Esophagus muscularis mucosa (tissue), 4 donors: ENCODE data around the gene EML3.

ENCODE experiments used
- EP300 ChIP-seq: sonication (generic); formaldehyde crosslinking; IDR thresholded peaks from one replicate; pipeline ENCODE4 v1.6.1; 2017; ENCODE audit warnings: antibody characterized with exemption
- POLR2A ChIP-seq: fragments of 450-650 bp; IDR thresholded peaks from one replicate; pipeline ENCODE4 v1.6.1; 2017; ENCODE audit warnings: antibody characterized with exemption, moderate library complexity, mild to moderate bottlenecking, low read depth
- POLR2AphosphoS5 ChIP-seq, 2 donors: sonication (generic); formaldehyde crosslinking; IDR thresholded peaks; one replicate each; pipeline ENCODE4 v1.6.1; 2017; ENCODE audit warnings: antibody characterized with exemption in 2 of 2
- TF ChIP-seq, protein P1 (sequence below), 3 experiments: fragments of 200-600 bp in 2 of 3; fragments of 450-650 bp in 1 of 3; sonication (generic) in 2 of 3; IDR thresholded peaks; one replicate each; pipeline ENCODE4 v1.5.1; 2017 to 2019; ENCODE audit warnings: antibody characterized with exemption in 3 of 3, mild to moderate bottlenecking in 2 of 3, moderate library complexity in 1 of 3

DNA sequence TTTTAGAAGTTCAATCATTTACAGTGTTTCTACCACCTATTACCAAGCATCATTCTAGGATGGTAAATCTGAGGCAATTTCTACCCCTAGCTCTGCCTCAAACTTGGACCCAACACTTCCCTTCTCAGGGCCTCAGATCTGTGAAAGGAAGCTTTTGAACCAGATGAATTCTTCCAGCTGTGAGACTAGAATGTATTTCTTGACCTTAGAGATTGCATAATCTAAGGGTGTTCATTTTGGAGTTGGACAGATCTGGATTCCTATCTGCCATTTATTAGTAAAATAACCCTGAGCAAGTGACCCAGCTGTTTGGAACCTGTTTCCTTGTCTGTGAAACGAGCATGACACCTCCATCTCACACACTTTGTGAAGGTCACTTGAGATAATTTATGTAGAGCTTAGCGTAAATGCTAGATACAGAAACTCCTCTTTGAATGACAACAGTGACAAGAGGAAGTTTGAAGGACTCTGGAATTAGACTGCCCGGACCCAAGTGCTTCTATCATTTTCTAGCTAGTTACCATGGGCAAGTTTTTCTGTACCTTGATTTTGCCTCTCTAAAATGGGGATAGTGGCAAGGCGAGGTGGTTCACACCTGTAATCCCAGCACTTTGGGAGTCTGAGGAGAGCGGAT is 44.3 kb upstream of the EML3 start:
- TF ChIP-seq, protein P1, sequence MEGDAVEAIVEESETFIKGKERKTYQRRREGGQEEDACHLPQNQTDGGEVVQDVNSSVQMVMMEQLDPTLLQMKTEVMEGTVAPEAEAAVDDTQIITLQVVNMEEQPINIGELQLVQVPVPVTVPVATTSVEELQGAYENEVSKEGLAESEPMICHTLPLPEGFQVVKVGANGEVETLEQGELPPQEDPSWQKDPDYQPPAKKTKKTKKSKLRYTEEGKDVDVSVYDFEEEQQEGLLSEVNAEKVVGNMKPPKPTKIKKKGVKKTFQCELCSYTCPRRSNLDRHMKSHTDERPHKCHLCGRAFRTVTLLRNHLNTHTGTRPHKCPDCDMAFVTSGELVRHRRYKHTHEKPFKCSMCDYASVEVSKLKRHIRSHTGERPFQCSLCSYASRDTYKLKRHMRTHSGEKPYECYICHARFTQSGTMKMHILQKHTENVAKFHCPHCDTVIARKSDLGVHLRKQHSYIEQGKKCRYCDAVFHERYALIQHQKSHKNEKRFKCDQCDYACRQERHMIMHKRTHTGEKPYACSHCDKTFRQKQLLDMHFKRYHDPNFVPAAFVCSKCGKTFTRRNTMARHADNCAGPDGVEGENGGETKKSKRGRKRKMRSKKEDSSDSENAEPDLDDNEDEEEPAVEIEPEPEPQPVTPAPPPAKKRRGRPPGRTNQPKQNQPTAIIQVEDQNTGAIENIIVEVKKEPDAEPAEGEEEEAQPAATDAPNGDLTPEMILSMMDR (IDR thresholded peaks at IDR 0.05) = no peak
- no peak for TF ChIP-seq POLR2A
- no peak for TF ChIP-seq EP300
- TF ChIP-seq POLR2AphosphoS5 (IDR thresholded peaks at IDR 0.05) = no peak
